H1 (cell line): ENCODE results near the gene UHRF1. TPM values are rescaled to one million over a fixed set of nuclear protein-coding genes. Genes with fewer than 3 reads are reported as not detected.

Experiments used
- CTCF ChIA-PET: fragments of 300-600 bp; sonication (Branson Sonifier 250); formaldehyde crosslinking; loops from one replicate; lab custom pipeline; 2021; ENCODE audit not compliant: partially characterized antibody; lab: Charles Lee
- POLR2A ChIA-PET: fragments of 300-600 bp; sonication (Branson Sonifier 250); formaldehyde crosslinking; loops from one replicate; lab custom pipeline; 2021; ENCODE audit warnings: inconsistent platforms; ENCODE audit not compliant: partially characterized antibody; lab: Charles Lee
- DNase-seq, 2 experiments: peaks; one replicate each; pipeline versions ENCODE4 v3.0.0 to v3.0.0-alpha.2; 2010 to 2022; ENCODE audit warnings: low spot score in 2 of 2, low read depth in 1 of 2, mixed read lengths in 1 of 2
- FAIRE-seq: peaks from 2 replicates; lab custom pipeline; 2011; peaks lifted over from hg19 to GRCh38; lab: Jason Lieb, UNC
- H2AFZ ChIP-seq: 2 replicates; pipeline ENCODE4 v1.8.1; 2012; ENCODE audit warnings: low read length, inconsistent platforms
- H2AK5ac ChIP-seq: 2 replicates; pipeline ENCODE4 v1.6.1; 2013; ENCODE audit warnings: low read depth, low read length
- H2BK120ac ChIP-seq: replicated peaks from 2 replicates; pipeline ENCODE3; 2013; ENCODE audit warnings: low read depth, low read length, inconsistent platforms
- H2BK12ac ChIP-seq: 2 replicates; pipeline ENCODE4 v1.6.1; 2013; ENCODE audit warnings: low read depth, low read length
- H2BK15ac ChIP-seq: 2 replicates; pipeline ENCODE4 v1.6.1; 2013; ENCODE audit warnings: low read length
- H2BK20ac ChIP-seq: 2 replicates; pipeline ENCODE4 v1.6.1; 2013; ENCODE audit warnings: low read length
- H2BK5ac ChIP-seq: 2 replicates; pipeline ENCODE4 v1.6.1; 2013; ENCODE audit warnings: low read depth, low read length
- H3K14ac ChIP-seq: 2 replicates; pipeline ENCODE4 v1.6.1; 2013; ENCODE audit warnings: inconsistent platforms; ENCODE audit not compliant: insufficient read length
- H3K18ac ChIP-seq: 2 replicates; pipeline ENCODE4 v1.6.1; 2013; ENCODE audit warnings: low read length; ENCODE audit errors: extremely low read depth
- H3K23ac ChIP-seq: 2 replicates; pipeline ENCODE4 v1.6.1; 2013; ENCODE audit warnings: inconsistent platforms; ENCODE audit not compliant: insufficient read length
- H3K23me2 ChIP-seq: 2 replicates; pipeline ENCODE4 v1.6.1; 2013; ENCODE audit warnings: low read depth, low read length
- H3K27ac ChIP-seq: 2 replicates; pipeline ENCODE4 v1.6.1; 2011; ENCODE audit warnings: low read depth, low read length, inconsistent platforms
- H3K27me3 ChIP-seq, 4 experiments: replicated peaks in 1 of 4; 1 replicate in 1 of 4; 2 replicates in 3 of 4; pipeline versions ENCODE4 v1.6.1 to v1.8.1; 2011 to 2013; ENCODE audit warnings: low read length in 3 of 4, mild to moderate bottlenecking in 3 of 4, inconsistent platforms in 2 of 4, mixed read lengths in 2 of 4, moderate library complexity in 1 of 4; ENCODE audit not compliant: control insufficient read depth in 3 of 4, insufficient read depth in 3 of 4; ENCODE audit errors: extremely low read depth in 1 of 4
- H3K36me3 ChIP-seq, 4 experiments: 2 replicates each; pipeline versions ENCODE4 v1.6.1 to v1.8.1; 2011 to 2013; ENCODE audit warnings: mild to moderate bottlenecking in 4 of 4, low read length in 3 of 4, moderate library complexity in 2 of 4, control low read depth in 1 of 4, inconsistent platforms in 1 of 4; ENCODE audit not compliant: insufficient read depth in 4 of 4, control insufficient read depth in 2 of 4
- H3K4ac ChIP-seq: replicated peaks from 2 replicates; pipeline ENCODE3; 2013; ENCODE audit warnings: low read length, low read depth, mixed read lengths, inconsistent platforms; ENCODE audit not compliant: insufficient read length
- H3K4me1 ChIP-seq, 4 experiments: replicated peaks in 1 of 4; 1 replicate in 1 of 4; 2 replicates in 3 of 4; pipeline versions ENCODE4 v1.6.1 to v1.8.1; 2011 to 2013; ENCODE audit warnings: low read length in 3 of 4, inconsistent platforms in 2 of 4, mixed read lengths in 1 of 4; ENCODE audit not compliant: insufficient read depth in 4 of 4, control insufficient read depth in 3 of 4
- H3K4me2 ChIP-seq, 2 experiments: 2 replicates each; pipeline versions ENCODE4 v1.6.1 to v1.8.1; 2011 to 2013; ENCODE audit warnings: low read depth in 2 of 2, low read length in 2 of 2, control low read depth in 1 of 2, inconsistent platforms in 1 of 2, mild to moderate bottlenecking in 1 of 2; ENCODE audit not compliant: insufficient read depth in 1 of 2
- H3K4me3 ChIP-seq, 4 experiments: fragments of 200-600, 300-600 bp in 1 of 4; sonication (generic), shearing (Covaris generic), sonication (Bioruptor Twin) in 1 of 4; 2 replicates each; pipeline versions ENCODE4 v1.5.1 to v1.8.1; 2011 to 2016; ENCODE audit warnings: low read length in 4 of 4, low read depth in 3 of 4, control low read depth in 2 of 4, inconsistent platforms in 2 of 4, mild to moderate bottlenecking in 2 of 4, mixed read lengths in 1 of 4, moderate library complexity in 1 of 4; ENCODE audit not compliant: insufficient read depth in 2 of 4; ENCODE audit errors: extremely low read depth in 1 of 4
- H3K56ac ChIP-seq: replicated peaks from 2 replicates; pipeline ENCODE3; 2013; ENCODE audit warnings: low read depth, mild to moderate bottlenecking, mixed read lengths, low read length, inconsistent platforms; ENCODE audit not compliant: insufficient read length
- H3K79me1 ChIP-seq: 2 replicates; pipeline ENCODE4 v1.6.1; 2013; ENCODE audit warnings: low read depth, low read length, control low read depth
- H3K79me2 ChIP-seq, 2 experiments: 2 replicates each; pipeline versions ENCODE4 v1.6.1 to v1.8.1; 2012 to 2013; ENCODE audit warnings: low read length in 2 of 2, mild to moderate bottlenecking in 2 of 2, inconsistent platforms in 1 of 2; ENCODE audit not compliant: insufficient read depth in 2 of 2, control insufficient read depth in 1 of 2
- H3K9ac ChIP-seq, 4 experiments: replicated peaks in 1 of 4; 1 replicate in 1 of 4; 2 replicates in 3 of 4; pipeline versions ENCODE4 v1.6.1 to v1.8.1; 2011 to 2013; ENCODE audit warnings: low read depth in 3 of 4, low read length in 3 of 4, control low read depth in 2 of 4, mild to moderate bottlenecking in 2 of 4, moderate library complexity in 2 of 4, inconsistent platforms in 1 of 4; ENCODE audit errors: extremely low read depth in 1 of 4
- H3K9me3 ChIP-seq, 2 experiments: 2 replicates each; pipeline versions ENCODE4 v1.6.1 to v1.8.1; 2012 to 2013; ENCODE audit warnings: mild to moderate bottlenecking in 2 of 2, moderate library complexity in 2 of 2, control low read depth in 1 of 2, inconsistent platforms in 1 of 2, low read depth in 1 of 2, low read length in 1 of 2, mixed read lengths in 1 of 2; ENCODE audit not compliant: insufficient read depth in 2 of 2
- H4K20me1 ChIP-seq, 2 experiments: replicated peaks in 1 of 2; 2 replicates each; pipeline versions ENCODE3 to v1.8.1; 2011 to 2013; ENCODE audit warnings: inconsistent platforms in 2 of 2, low read length in 2 of 2, mild to moderate bottlenecking in 1 of 2; ENCODE audit not compliant: insufficient read depth in 2 of 2, control insufficient read depth in 1 of 2
- H4K5ac ChIP-seq: 2 replicates; pipeline ENCODE4 v1.6.1; 2013; ENCODE audit warnings: low read length, low read depth, mixed read lengths, inconsistent platforms; ENCODE audit not compliant: insufficient read length
- H4K8ac ChIP-seq: 2 replicates; pipeline ENCODE4 v1.8.0; 2013; ENCODE audit warnings: mild to moderate bottlenecking, moderate library complexity, low read length, inconsistent platforms; ENCODE audit not compliant: insufficient read depth; ENCODE audit errors: extremely low read depth
- H4K91ac ChIP-seq: replicated peaks from 2 replicates; pipeline ENCODE3; 2013; ENCODE audit warnings: low read length, mixed read lengths, inconsistent platforms; ENCODE audit not compliant: insufficient read length
- ASH2L ChIP-seq: fragments of 200-600, 300-600 bp; sonication (generic); IDR thresholded peaks from one replicate; pipeline ENCODE4 v1.7.1; 2017; ENCODE audit warnings: low read length
- CEBPB ChIP-seq: IDR thresholded peaks from 2 replicates; pipeline ENCODE4 v1.6.1; 2012; ENCODE audit warnings: low read depth, low read length
- NRF1 ChIP-seq: IDR thresholded peaks from 2 replicates; pipeline ENCODE4 v1.6.1; 2011; ENCODE audit warnings: mild to moderate bottlenecking, low read depth, low read length, improper control_type of control experiment
- SP2 ChIP-seq: IDR thresholded peaks from 2 replicates; pipeline ENCODE4 v1.6.1; 2012; ENCODE audit warnings: mild to moderate bottlenecking, low read length, inconsistent platforms
- WGBS, 2 experiments: shearing (Covaris generic) in 1 of 2; methylation state at CpG; one replicate each; pipeline versions ENCODE4 v1.1.6 to v1.1.7; 2013 to 2015; ENCODE audit warnings: low lambda C conversion rate in 2 of 2, mixed read lengths in 2 of 2, inconsistent platforms in 1 of 2, low coverage in 1 of 2, missing lambda C conversion rate in 1 of 2; ENCODE audit not compliant: insufficient replicate concordance in 2 of 2, insufficient coverage in 1 of 2, insufficient read length in 1 of 2; ENCODE audit errors: extremely low coverage in 1 of 2, missing lambda C conversion rate in 1 of 2; 5-methylcytosine and 5-hydroxymethylcytosine counted together
- polyA plus RNA-seq, 7 experiments: library from polyadenylated mRNA; depleted of rRNA in 3 of 7; stranded (reverse) in 5 of 7; unstranded in 2 of 7; fragments of >200 nt in 5 of 7; fragments of 200-250 nt in 2 of 7; gene quantifications; 1 replicate in 5 of 7; 2 replicates in 1 of 7; 4 replicates in 1 of 7; pipeline versions ENCODE4 v1.2.1 to v1.2.3, GENCODE V29; 2011 to 2013; ENCODE audit warnings: missing spikeins in 2 of 7, mixed read lengths in 2 of 7
- total RNA-seq: library from RNA; stranded (reverse); fragmentation: NEBNext Ultra II Directional; extraction: Animal tissue kit (Norgen Biotek cat#: 25700); gene quantifications from 2 replicates; pipeline ENCODE4 v1.2.1, GENCODE V29; 2021

UHRF1 gene
- total and polyA plus RNA-seq, 2 of the 8 experiments (the other 6 are each of a cell fraction or from before 2014, with no cell fraction given): 14.7 to 65.8 TPM

GRCh38 chr19:4984106-4984380, 74.7 kb downstream of the UHRF1 start:
- Histone ChIP-seq H3K23me2 (no peaks in the 10 kb centered on the region), H4K8ac (0 out of 2 replicates have a peak overlapping the region, but pooled peaks have one; percentile 57), H2BK12ac (no peak overlapping the region), H2BK20ac (no peak overlapping the region), H3K36me3 (no peaks in the 10 kb centered on the region), H2AFZ (no peak overlapping the region), H2BK120ac (no peak overlapping the region), H2BK15ac (no peak overlapping the region), H3K27ac (no peak overlapping the region), H3K23ac (no peak overlapping the region), H3K9ac (no peak overlapping the region), H3K27me3 (no peaks in the 10 kb centered on the region), H3K79me2 (peaks cover 0 to 70% of the 10 kb centered on the region in 2 experiments; a peak in 2 of 4 replicates), H3K9me3 (no peaks in the 10 kb centered on the region), H2BK5ac (no peak overlapping the region), H4K20me1 (peaks cover 31 to 33% of the 10 kb centered on the region in 2 experiments), H3K56ac (no peak overlapping the region), H3K4me1 (peaks cover 0 to 7% (median 3%) of the 10 kb centered on the region in 4 experiments; a peak in 4 of 7 replicates), H3K18ac (no peak overlapping the region), H3K79me1 (peaks cover 17% of the 10 kb centered on the region), H3K4me2 (no peak overlapping the region), H3K14ac (no peak overlapping the region), H4K5ac (no peak overlapping the region), H3K4ac (no peak overlapping the region), H4K91ac (no peak overlapping the region), H3K4me3 (no peak overlapping the region), H2AK5ac (no peak overlapping the region)
- WGBS, 2 experiments: 90% methylated on average over 7 of the region's 7 CpGs; no CpG with 5 or more reads in 1 of the 2 experiments
- CTCF ChIA-PET: interaction anchor here (0.7 to 2.5 kb wide), 5 partner anchors 10 to 46 kb away, joined by 3 to 17 read pairs (median 7); no protein-coding TSS in a partner anchor
- POLR2A ChIA-PET: no interaction called here
- DNase-seq: no peak
- FAIRE-seq: no peak
- TF ChIP-seq NRF1: no peak
- TF ChIP-seq CEBPB: no peak
- no peak for TF ChIP-seq SP2
- TF ChIP-seq ASH2L: no peak
